HG02588 (cell line): ENCODE results near the gene RAPGEF3.
A peak's percentile ranks its signal among the peaks of the same experiment; 100 is the strongest.

Experiments used
- ATAC-seq: cut with Tn5 transposase; IDR thresholded peaks from one replicate; pipeline ENCODE4 v1.9.1; 2021; ENCODE audit warnings: mild to moderate bottlenecking, moderate library complexity; ENCODE audit not compliant: unreplicated experiment

The RAPGEF3 gene

DNA sequence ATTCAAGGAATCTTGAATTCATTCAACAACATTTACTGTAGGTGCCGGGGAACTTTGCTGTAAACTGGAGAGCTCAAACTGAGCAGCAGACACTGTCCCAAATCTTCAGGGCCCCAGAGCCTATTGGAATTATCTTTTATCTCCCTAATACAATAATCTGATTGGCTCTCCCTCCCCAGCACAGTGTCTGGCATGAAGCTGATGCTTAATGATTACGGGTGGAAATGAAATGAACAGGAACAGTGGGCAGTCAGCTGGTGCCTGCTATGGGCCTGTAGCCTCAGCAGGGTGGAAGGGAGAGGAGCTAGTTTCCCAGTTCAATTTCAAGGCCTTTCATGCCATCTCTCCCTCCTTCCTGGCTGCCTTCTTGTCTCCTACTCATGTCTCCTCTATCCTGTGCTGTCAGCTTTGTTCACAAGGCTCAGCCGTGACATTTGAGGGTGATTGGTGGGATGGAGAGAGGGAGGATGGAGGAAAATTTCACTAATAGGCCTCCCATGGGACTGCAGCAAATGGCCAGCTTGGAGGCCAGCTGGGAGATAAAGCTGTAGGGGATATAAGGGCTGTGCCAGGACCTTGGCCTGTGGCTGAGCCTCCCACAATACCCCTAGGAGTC, 4.3 kb upstream of the RAPGEF3 start:
- no peak for ATAC-seq

DNA sequence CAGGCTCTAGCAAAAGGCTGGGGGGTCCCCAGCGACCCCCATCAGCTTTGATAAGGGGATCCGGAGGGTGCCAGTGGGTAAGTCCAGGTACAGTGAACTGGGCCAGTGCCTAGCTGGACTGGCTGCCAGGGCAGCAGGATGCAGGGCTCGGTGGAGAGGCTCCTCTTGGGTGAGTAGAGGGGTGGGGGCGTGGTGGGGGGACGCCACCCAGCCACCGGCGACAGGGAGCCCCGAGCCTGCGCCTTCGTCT, 171 bp downstream of the RAPGEF3 start:
- no peak for ATAC-seq

DNA sequence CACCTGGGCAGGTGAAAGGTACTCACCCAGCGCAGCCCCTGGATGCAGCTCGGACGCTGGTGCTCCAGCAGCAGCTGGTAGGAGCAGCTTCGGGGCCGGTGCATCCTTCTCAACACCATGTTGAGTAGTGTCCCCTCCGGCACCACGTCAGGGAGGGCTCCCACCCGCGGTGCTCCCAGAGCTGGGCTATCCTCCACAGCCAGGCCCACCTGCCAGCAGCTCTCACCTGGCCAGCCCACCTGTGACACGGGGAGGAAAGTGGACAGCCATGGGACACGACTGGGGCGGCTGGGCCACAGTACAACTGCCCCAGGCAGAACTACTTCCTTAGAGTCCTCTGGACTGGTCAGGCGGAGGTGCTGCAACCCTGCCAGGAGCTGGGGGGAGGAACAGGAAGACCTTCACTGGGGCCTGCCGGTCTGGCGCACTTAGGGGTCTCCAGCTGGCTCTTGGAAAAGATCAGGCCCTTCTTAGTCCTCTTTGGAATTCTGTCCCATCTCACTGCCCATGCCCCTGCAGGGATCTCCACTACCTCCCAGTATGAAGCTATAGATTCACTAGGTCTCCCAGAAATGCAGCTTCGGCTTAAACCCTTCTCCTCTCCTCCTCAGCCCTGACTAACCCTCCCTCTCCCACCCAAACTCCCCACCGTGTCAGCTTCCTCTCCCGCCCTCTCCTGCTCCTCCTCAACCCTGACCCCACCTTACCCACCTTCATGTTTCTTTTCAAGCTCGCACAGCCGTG, 668 bp downstream of the RAPGEF3 start:
- no peak for ATAC-seq

DNA sequence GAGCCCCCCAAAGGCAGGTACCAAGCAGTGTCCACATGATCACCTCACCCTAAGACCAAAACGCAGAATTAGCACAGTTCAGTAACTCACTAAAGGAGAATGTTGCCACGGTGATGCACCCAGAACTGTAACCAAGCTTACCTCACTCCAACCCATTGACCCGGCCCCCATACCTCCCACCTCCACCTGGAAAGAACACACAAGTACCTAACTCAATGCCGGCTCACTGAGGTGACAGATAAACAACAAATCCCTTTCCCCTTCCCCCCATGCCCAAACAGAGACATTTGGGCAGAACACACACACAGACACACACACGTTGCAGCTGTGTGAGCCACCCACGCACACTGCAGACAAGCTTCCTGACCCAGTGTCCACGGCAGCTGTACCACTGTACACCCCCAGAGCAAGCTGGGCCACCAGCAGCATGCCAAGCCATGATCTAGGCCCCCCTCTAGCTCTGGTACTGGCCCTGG, 1.3 kb downstream of the RAPGEF3 start:
- no peak for ATAC-seq

DNA sequence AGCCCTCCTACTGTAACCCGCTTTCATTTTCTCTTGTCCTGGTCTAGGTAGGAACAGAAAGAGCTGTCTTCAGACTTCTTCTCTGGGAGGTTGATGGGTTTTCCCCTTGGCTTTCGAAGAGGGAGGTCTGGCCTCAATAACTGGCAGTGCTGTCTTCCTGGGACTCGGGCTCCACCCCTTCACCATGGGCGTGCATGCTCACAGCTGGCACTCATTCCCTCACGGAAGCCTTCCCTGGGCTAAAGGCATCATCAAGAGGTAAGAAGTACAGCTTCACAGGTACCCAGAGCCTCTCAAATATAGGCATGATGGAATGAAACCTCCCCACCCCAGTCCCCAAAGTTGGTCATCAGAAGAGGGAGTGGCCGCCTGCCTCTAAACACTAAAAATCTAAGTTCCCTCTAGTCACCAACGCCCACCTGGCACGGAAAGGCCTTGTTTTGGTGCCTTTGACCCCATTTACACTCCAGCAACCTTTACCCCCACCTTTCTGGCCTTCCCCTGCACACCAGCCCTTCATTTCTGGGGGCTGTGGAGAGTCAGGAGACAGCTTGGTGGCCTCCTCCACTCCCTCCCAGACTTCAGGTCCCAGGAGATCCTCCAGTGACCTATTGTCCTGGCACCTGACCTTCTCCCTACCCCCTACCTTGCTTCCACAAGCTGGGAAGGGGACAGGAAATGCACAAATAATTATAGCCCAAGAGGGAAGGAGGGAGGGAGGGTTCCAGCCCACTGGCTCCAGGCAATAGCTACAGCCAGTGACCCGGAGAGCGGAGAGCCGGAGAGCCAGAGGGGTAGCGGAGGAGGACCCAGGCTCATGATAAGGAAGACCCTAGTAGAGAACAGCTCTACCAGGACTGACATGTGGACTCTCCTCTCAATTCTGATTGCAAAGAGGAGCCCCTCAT, 2.8 kb downstream of the RAPGEF3 start:
- peak; percentile 71 for ATAC-seq

DNA sequence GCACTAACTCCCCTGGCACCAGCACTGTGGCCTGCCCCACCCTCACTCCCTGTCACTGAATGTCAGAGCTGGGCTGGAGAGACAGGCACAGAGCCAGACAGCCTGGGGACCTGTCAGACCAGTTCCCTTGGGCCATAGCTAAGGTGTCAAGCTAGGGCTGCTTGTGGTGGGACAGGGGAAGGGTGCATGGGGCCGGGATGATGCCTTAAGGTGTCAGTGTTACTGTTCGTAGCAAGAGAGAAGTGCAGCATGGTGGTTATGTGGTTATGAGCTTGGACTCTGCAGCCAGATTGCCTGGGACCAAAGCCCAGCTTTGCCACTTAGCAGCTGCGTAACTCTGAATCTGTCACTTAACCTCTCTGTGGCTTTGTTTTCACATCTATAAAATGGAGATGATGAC, 3.8 kb downstream of the RAPGEF3 start:
- no peak for ATAC-seq

DNA sequence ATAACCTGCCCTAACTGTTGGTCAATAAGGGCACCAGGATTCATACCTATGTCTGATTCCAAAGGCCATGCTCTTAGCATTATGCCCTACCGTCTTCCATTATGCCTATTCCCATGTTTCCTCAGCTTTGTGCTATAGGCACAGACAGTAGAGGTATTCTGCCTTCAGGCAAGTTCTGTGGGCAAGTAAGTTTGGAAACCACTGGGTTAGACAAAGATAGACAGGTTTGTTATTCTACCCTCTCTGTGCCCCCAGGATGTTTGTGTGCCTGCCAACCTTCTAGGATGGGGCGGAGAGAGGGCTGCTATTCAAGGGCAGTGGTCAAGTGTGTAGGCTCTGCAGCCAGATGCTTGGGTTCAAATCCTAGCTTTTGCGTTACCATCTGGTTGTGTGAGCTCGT, 4.6 kb downstream of the RAPGEF3 start:
- ATAC-seq, result no peak

- no peak for ATAC-seq
These were observed 5.4 kb downstream of the RAPGEF3 start for GRCh38 chr12:47753021-47754001.

GRCh38 chr12:47752552-47752951, 6.1 kb downstream of the RAPGEF3 start:
- no peak for ATAC-seq

- no peak for ATAC-seq
These were observed 6.6 kb downstream of the RAPGEF3 start for GRCh38 chr12:47752121-47752520.

DNA sequence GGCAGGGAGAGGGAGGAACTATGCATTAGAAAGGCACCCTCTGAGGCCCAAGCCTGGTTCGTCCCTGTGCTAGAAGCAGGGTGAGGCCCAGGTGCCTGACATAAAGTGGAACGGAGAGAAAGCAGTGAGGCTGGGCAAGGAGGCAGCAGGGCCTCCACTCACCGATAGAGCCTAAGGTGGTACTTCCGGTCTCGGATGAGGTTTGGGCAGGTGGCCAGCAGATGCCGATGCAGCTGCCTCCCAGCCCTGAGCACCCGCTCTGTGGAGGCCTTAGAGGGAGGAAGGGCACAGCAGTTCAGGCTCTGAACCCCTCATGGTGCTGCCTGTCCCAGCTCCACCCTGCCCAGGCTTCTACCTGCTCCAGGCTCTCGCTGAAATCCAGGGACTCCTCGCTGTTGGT, 7.1 kb downstream of the RAPGEF3 start:
- no peak for ATAC-seq

GRCh38 chr12:47750916-47751470, 7.7 kb downstream of the RAPGEF3 start:
- no peak for ATAC-seq

DNA sequence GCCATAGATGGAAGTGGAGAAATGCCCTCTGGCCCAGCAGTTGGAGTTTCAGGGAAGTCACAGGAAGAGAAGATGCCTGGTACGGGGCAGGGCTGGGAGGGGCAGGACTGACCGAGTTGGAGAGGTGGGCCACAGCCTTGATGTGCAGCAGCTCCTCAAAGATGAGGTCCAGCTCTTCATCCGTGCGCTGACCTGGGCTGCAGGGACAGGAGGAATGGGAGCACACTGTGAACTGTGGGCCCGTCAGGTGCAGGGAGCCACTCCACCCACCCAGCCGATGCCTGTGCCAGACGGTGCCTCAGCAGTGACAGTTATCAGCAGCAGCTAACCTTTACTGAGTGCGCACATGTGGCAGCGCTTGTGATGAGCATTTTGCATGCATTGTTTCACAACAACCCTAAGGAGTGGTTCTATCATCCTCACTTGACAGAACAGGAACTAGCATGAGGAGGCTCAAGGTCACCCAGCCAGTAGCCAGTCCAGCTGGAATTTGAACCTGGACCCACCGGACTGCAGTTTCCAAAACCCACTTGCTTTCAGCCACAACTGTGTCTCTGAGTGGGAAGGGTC, 8.4 kb downstream of the RAPGEF3 start:
- no peak for ATAC-seq

DNA sequence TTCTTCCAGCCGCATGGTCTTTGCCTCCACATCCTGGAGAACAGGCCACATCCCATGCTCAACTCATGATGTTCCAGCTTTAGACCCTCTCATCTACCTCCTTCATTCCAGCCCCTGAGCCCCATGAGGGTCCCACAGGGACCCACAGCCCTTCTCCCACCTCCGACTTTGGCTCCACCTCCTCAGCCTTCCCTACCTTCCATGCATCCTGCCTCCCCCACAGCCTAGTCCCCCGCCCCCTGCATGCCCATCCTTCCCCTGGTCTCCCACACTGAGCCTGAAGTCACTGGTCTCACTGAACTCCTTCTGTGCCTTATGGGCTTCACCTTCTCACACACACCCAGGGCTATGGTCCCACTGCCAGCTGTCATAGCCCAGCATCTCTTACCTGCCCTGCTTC, 9.8 kb downstream of the RAPGEF3 start:
- ATAC-seq, result no peak

DNA sequence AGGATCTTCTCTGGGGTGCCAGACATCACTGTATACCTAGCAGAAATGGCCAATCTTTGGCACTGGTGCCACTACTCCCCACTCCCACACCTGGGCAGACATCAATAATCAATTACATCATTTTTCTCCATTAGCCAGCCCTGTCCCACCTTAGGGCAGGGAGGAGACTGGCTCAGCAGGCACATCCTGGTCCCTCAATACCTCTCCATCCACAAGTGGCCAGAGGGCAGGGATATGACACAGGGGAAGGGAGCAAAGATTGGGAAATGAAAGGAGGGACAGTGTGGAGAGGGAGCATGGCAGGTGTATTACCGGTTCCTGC, 10.2 kb downstream of the RAPGEF3 start:
- no peak for ATAC-seq

DNA sequence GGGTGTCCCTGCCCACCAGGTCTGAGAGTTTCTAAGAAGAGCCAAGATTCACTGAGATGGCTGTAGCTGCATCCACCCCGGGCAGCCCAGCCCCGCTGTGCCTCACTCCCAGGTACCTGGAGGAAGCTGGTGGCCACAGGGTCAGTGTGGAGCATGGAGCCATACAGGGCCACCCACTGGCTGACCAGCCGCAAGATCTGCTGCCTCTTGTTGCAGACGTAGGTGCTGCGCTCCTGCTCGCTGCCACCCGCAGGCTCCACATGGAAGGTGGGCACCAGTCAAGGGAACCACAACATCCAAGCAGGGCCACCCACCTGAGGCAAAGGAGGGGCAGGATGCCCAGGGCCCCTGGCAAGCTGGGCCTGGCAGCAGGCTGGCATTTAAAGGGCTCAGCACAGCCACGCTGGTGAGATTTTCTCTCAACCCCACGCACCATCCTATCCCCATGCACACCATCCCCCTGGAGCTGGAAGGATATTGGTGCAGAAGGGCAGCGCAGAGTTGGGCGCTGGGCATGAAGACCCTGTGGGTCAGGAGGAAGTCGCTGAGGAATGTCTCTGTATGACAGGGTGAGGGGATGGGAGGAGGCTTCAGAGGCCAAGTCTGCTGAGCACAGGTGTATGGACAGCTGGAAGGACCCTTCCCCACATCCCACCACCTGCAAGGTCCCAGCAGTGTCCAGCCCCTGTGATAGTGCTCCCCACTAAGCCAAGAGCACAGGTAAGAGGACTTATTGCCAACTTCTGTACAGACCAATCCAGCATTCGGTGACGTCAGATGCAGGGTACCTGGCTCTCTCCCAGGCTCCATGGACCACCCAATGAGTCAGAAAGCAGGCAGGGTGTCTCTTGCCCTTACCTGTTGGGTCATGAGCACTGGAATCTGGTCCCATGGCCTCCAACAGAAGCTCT, 10.8 kb downstream of the RAPGEF3 start:
- ATAC-seq, result no peak

GRCh38 chr12:47747126-47747525, 11.6 kb downstream of the RAPGEF3 start:
- ATAC-seq, result no peak

DNA sequence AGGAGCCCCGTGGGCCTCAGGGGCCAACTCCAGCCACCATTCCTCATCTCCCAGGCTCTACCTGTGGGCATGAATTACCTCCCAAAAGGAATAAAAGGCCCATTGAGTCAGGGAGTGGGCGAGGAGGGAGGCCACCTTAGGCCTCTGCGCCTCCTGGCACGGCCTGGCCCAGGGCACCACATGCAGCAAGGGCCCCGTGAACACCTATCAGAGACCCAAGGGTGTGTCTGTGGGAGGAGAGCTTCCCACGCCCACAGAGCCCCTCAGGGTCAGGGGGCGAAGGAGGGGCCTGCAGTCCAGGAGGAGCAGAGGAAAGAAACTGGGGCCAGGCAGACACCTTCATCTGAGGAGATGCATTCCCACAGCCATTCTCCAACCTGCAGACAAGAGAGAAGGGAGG, 12.2 kb downstream of the RAPGEF3 start:
- ATAC-seq, result no peak

GRCh38 chr12:47746073-47746472, 12.6 kb downstream of the RAPGEF3 start:
- ATAC-seq, result no peak
